Globus pallidus (tissue), 1 donor: ENCODE measurements around the gene SELENON.
A peak's percentile ranks its signal among the peaks of the same experiment; 100 is the strongest.
"Not testable (repeated sequence)": the region's sequence is repeated elsewhere in the genome, so short reads cannot be mapped to it uniquely, and the experiment has no call there.

ENCODE experiments used
- DNase-seq: peaks from one replicate; pipeline ENCODE4 v3.0.0-alpha.2; 2015; ENCODE audit warnings: low spot score

SELENON gene

DNA sequence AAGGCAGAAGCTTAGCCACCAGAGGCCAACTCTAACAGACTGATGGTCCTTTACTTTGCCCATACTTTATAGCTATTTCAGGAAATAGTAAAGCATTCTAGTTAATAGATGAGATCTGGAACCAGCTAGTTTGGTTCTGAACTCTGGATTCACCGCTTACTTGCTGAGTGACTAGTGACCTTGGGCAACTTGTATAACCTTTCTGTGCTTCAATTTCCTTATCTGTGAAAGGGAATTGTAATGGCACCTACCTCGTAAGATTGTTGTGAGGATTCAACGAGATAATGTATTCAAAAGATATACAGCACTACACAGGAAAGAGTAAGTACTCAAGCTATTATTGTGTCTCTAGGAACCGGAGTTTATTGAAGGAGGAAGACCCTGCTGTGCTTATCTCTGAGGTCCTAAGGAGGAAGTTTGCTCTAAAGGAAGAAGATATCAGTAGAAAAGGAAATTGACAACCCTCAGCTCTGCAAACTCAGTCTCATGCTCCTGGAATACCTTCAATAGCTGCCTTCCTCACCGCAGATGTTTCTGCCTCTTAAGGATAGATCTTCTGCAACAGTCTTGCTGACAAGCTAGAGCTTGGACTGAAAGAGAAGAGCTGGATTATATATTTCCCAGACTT, 31.7 kb downstream of the SELENON start:
- no peak for DNase-seq

DNA sequence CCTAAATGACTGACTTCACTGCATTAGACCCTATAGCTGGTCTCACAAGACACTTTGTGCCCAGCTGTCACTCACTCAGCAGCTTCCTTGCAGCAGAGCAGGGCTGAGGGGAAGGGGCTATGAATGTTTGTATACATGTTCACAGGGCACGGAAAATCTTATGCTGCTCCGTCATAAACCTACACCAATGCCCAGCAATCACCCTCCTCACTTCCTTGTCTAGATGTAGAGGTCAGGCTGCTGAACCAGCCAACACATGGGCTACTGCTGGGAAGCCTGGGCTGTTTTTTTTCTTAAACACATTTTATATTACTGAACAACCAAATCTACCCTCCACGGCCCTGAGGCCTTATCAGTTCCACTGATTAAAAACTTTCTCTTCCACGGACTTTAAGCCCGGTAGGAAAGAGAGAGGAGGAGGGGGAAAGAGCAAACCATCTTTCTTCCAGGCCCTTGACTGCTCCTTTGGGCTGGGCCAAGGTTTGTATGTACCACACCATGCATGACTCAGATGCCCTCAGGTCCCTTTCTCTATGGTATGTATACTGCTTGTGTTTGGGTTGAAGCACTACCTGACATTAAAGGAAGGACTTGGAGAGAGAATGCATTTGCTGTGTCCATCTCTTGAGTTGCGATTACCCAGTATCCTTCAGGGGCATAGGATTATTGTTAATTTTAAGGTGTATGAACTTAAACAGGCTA, 32.5 kb downstream of the SELENON start:
- no peak for DNase-seq

DNA sequence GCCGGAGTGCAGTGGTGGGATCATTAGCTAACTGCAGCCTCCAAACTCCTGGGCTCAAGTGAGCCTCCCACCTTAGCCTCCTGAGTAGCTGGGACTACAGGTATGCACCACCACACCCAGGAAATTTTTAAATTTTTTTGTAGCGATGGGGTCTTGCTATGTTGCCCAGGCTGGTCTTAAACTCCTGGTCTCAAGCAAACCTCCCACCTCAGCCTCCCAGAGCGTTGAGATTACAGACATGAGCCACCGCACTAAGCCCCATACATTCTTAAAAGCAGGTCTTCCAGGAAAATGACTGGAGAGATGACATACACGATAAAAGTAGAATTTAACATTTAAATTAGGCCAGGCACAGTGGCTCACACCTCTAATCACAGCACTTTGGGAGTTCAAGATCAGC, 33.2 kb downstream of the SELENON start:
- DNase-seq: no peak

DNA sequence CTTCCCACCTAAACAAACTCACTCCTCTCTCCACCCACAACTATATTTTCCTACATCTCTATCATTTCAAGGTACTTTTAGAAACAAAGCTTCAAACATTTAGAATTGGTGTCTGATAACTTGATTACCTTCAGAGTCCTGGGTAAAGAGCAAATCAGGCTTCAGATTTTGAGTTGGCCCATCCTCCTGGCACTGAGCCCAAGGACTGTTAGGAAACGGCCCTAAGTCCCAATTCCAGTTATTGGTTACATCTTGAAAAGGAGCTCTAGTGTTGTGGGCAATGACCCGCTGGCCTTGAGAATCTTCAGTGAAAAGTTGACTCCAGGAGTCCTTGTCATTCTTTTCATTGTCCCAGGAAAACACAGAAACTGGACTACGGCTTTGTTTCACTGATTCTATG, 34.9 kb downstream of the SELENON start:
- DNase-seq: no peak

DNA sequence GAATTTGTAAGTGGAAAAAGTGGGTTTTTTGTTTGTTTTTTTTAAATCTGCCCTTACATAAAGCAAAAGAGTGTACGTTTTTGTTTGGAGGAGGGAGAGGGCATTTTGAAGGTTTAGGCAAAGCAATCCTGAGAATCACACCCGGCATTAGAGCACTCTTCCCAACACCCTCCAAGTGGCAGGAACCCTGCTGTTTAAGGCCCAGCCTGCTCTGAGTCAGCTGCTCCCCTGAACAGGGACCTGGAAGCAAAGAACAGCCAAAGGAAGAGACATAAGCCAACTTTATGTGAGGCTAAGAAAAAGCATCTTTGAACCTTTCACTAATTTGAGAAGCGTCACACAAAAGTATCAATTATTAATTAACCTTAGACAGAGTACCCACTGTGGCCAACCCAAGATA, 36.7 kb downstream of the SELENON start:
- no peak for DNase-seq

DNA sequence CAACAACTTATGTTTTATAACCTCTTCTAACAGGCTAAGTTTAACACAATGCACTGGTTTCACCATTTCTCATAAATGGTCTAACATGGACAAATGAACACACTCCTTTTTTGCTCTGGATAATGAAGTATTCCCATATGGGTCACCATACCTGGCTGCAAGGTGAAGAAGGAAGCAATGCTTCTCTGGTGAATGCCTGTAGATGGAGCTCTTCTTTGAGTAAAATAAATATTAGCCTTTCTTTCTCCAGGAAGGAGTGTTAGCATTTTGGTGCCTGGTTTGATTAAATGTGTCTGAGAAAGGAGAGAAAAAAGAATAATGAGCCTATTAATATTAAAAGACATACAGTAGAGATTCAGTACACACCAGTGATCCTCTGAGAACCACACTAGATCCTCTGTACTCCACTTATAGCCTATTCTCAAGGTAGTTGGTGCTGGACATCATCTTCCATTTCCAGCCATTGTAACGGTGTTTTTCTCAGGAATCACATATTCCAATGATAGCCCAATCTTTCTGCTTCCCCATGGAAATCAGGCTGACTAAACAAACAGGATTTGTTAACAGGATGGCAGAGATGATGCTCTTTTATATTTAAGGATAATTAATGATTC, 37.4 kb downstream of the SELENON start:
- no peak for DNase-seq

DNA sequence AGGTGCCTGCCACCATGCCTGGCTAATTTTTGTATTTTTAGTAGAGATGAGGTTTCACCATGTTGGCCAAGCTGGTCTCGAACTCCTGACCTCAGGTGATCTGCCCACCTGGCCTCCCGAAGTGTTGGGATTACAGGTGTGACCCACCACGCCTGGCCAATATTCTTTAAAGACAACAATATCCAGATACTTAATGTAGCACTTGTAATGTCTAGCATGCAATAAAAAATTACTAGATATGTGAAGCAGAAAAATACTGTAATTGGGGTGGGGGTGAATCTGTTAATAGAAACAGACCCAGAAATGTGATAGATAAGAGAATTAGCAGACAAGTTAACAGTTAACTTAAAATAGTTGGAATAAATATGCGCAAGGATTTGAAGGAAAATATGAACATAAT, 39.8 kb downstream of the SELENON start:
- not testable (repeated sequence) for DNase-seq

DNA sequence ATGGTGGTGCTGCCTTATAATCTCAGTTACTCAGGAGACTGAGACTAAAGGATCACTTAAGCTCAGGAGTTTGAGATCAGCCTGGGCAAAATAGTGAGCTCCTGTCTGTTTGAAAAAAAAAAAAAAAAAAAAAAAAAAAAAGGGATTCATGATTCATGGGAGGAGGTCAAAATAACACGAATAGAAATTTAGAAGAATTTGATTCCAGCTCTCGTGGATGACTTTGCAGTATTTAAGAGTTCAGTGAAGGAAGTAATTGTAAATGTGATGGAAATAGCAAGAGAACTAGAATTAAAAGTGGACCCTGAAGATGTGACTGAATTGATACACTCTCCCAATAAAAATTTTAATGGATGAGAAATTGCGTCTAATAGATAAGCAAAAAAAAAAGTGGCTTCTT, 43.5 kb downstream of the SELENON start:
- DNase-seq: no peak

DNA sequence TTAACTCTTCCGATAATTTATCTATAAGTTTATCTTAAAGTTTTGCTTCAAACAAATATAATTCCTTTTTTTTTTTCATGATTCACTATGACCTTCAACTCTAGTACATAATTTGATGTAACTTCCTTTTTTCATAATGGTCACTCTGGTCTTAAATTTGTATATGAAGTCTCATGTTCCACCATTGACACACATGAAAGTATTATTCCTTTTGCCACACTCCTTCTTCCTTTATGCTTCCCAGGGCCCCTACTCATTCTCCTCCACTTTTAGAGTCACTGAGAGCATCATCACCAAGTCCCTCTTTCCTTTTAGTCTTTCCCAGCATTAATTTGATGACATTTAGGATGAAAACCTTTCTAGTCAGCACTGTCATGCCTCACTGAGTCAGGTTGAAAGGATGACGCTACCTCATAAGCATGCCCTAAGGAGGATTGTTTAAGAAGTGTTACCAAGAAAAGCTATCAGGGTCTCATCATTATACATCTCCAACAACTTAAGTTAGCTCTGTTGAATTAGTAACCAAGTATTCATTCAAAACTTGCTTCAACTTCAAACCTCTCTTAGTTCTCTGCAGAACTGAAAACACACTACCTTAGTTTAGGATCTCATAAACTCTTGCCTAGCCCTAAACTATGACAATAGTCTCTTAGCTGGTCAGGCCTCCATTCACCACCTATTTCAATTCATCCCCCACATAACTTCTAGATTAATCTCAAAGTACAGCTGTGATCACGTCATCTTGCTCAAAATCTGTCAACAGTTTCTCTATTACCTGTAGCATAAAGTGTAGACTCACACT, 44.7 kb downstream of the SELENON start:
- DNase-seq: no peak

DNA sequence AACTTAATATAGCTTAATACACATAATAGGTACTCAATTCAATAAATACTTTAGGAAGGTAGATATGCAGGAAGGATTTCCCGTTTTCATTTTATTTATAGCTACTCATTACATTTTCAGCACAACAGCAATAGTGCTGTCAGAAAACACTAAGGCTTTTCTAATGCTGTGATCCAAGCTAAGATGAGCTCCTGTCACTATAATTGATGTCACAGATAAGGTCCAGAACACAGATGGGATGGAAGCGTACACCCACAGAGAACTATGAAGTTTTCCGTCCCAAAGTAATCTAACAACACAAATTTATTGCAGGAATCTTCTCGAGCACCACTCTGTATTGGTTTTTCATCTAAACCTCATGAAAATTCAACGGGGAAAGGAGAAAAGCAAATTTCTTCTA, 45.7 kb downstream of the SELENON start:
- DNase-seq: no peak

DNA sequence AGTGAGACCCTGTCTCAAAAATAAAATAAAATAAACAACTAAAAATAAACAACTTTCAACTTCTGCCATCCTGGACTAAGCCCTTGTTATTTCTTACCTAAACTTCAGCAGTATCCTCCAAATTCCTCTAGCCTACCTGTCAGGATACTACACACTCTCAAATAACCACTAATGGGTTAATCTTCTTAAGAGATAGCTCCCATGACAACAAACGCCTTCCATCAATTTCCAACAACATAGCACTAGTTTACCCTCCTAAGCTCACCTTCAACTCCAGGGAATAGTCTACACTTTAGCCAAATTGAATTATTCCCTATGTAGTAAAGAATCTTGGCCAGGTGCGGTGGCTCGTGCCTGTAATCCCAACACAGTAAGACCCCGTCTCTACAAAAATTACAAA, 47.9 kb downstream of the SELENON start:
- no peak for DNase-seq

DNA sequence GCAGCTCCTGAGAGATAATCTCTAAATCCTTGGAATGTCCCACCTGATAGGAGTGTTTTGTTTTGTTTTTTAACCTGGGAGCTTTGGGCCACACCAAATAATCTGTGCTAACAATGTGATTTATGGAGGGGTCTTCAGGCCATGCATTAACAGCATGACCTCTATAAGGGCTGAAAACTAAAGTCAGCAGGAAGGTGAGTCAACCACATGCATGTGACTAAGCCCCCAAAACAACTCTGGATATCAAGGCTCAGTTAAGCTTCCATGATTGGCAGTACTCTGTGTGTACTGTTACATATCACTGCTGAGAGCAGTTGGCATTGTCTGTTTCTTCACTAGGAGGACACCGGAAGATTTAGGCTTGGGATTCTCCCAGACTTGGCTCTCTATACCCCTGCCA, 48.5 kb downstream of the SELENON start:
- DNase-seq: no peak

DNA sequence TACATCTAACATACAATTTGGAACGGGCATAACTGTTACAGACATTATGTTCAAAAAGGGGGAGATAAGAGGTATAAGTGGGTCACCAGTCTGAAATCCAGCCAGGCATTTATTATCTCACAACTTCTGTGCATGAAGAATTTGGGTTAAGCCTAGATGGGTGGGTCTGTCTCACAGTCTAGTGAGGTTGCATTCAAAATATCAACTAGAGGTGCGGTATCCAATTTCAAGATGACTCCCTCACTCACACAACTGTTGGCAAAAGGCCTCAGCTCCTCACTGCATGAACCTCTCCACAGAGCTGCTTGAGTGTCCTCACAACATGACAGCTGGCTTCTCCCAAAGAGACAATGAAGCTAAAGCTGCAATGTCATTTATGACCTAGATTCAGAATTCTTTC, 54.6 kb downstream of the SELENON start:
- no peak for DNase-seq

DNA sequence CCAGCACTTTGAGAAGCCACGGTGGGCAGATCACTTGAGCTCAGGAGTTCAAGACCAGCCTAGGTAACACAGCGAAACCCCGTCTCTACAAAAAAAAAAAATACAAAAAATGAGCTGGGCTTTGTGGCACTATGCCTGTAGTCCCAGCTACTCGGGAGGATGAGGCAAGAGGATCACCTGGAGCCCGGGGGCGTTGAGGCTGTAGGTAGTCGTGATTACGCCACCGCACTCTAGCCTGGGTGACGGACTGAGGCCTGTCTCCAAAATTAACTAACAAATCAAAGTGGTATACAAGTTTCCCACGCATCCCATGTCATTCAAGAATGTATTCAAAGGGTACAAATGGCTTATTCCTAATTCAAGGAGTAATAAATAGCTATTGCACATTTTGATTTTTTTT, 56.9 kb downstream of the SELENON start:
- DNase-seq: no peak

DNA sequence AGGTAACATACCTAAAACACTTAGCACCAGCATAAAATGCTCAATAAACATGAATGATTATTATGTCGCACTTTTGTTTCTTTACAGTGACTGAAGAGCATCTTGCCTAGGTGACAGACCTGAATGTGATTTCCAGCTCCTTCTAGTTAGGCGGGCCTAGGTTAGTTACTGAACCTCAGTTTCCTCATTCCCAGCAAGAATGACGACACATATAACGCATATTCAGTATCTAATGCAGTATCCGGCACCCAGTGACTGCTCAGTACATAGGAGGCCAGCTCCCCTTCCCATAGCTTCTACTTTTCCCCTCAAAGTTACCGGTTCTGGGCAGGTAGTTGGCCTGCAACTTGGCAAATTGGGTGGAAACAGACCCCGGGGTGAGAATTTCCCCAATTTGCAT, 58.5 kb downstream of the SELENON start:
- DNase-seq: no peak

DNA sequence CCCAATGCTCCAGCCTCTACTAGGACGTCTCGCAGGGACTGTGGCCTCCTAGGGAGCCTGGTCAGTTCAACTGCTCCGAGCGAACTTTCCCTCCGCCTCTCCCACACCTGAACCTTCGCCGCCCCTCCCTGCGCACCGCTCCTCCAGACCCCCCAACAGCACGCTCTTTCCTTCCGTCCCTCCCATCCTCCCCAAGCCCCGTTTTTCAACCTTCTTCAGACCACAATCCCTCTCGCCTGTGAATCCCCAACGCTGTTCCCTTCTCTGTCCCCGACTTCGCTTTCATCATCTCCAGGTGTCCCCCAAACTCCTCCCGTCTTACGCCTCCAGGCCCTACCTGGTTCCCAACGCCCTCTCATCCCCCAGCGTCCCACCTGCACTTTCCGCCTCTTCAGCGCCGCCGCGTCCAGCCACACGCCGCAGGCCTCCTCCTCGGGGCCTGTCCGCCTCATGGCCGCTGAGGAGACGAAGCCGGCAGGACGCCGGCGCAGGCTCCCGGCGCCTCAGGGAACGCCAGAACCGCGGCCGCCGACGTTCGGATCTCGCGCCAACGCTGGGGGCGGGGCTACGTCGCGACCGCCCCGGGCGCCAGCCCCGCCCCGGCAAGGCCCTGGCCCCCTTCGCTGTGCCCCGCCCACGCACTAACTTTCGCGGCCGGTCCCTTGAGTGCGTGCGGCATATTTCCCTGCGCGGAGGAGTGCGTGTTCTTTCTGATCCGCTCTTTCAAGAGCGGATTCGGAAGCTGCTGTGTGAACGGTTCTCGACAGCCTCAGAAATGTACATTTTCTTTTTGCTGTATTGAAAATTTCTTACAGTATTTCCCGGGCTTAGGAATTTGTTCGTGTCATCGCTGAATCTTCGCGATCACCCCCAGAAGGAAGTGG, 59.2 kb downstream of the SELENON start, which contains the start of gene AUNIP:
Gene AUNIP (minus strand): TSS at position 552 of the 884 bp plus-strand sequence. CDS start 100 bp downstream, at position 452.
- peak; percentile 65 for DNase-seq

DNA sequence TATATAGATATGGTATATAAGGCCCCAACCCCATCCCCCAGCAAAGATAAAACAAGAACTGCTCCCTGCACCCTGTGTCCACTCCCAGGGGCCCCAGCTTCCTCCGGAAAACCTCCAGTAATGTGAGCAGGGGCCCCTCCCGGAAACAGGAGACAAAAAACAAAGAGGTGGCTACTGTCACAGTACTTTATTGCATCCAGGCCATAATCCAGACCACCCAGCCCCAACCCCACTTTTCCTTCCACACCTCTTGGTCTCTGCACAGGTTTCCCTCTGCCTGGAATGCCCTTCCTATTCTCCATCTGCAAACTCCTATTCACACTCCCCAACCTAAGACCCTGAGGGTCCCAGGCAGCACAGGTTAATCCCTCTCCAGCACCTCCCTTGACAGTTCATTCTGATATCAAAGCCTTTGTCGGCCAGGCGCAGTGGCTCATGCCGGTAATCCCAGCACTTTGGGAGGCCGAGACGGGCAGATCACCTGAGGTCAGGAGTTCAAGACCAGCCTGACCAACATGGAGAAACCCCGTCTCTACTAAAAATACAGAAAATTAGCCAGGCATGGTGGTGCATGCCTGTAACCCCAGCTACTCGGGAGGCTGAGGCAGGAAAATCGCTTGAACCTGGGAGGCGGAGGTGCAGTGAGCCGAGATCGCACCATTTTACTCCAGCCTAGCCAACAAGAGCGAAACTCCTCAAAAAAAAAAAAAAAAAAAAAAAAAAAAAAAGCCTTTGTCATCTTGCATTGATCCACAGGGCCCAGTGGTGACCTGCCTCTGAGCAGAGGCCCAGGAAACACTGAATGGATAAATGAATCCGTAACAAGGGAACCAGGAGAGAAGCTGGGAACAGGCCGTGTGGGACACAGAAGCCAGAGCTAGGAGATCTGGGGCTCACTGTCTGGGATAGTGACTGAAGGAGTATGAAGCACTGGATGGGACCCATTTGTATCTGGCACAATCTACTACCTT, 61.6 kb downstream of the SELENON start:
- no peak for DNase-seq

DNA sequence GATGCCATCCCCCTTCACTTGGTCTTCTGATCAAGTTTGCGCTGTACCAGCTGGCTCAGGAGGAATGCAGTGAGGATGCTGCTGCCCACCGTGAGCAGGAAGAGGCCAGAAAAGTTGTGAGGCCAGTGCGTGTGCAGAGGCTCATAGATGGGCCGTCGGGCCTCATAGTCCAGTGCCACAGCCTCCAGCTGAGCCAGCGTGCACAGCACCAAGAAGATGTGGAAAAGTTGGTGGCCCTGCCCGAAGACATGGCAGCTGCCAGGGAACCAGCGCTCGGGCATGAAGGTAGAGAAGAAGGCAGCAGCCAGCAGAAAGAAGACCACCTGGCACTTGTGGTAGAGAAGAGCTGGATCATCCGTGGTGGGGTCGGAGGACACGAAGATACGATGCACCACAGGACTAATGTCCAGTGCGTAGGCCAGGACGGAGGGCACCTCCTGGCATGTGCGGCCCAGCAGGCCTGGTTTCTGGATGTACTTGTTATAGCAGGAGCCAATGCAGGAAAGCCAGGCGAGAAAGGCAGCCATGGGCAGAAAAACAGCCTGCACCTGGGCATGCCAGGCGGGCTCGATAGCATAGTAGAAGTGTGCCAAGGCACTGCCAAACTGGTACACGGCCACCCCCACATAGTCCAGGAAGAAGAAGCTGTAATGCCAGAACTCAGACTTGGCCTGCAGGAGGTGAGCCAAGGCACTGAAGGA, 62.9 kb downstream of the SELENON start:
- DNase-seq: no peak

DNA sequence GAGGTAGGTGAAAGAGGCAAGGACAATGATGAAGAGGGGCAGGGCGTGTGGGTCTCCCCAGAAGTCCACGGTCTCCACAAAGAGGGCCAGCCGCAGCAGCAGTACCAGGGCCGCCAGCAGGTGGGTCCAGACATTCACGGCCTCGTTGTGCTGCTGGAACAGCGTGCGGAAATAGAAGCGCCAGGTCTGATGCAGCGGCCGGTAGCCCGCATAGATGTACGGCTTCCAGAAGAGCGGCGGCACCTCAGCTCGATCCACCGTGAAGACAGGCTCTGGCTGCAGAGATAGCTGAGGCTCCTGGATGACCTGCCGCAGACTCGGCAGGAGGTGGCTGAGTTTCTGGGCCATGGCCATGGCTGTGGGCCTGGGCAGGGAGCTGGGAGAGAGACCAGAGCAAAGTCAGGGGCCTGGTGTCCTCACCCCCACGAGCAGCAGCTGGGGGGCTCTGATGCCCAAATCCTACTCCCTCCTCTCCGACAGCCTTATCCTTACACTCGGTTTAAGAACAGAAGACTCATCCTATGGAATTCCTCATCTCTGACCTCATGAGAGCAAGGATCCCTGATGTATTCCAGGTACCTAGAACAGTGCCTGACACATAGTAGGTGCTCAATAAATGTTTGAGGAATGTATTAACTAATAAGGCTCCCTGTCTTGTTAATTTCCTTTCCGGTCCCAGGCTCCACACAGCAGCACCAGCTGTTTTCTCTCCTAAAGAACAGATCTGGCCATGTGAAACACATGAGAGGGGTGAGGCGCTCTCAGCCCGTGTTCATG, 63.7 kb downstream of the SELENON start:
- no peak for DNase-seq
